ENCODE results near the gene COL13A1. TPM values are rescaled to one million over a fixed set of nuclear protein-coding genes. Genes with fewer than 3 reads are reported as not detected.
A peak's percentile ranks its signal among the peaks of the same experiment; 100 is the strongest.

The COL13A1 gene
- total RNA-seq, 1 donor from 2014 or later = 13.0 TPM

DNA sequence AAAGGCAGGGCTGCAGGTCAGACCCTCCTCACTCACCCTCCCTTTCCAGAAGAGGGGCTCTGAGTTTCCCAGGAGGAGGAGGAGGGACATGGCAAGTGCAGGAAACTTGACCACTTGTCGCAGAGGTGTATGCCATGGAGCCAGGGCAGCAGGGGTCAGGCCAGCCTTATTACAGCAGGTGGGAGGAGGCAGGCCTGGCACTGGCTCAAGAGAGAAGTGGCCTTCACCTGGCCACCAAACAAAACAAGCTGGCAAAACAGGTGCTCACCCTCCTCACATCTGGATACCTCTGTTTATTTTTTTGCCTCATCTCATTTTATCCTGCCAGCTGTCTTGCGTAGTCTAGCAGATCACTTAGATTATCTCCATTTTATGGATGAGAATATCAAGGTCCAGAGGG, 12.5 kb downstream of the COL13A1 start:
- H3K36me3 ChIP-seq (ENCODE audit: control insufficient read depth in 3 of 3, insufficient read depth in 3 of 3, low read length in 3 of 3) = no peaks in the 10 kb centered on the region
- no peak overlapping the region for H3K27ac ChIP-seq (ENCODE audit: low read depth, low read length)
- H3K9me3 ChIP-seq (ENCODE audit: control insufficient read depth in 3 of 3, low read length in 3 of 3) = no peaks in the 10 kb centered on the region
- H3K4me1 ChIP-seq (ENCODE audit: control insufficient read depth in 3 of 3, insufficient read depth in 3 of 3, low read length in 3 of 3) = peaks cover 23 to 35% (median 24%) of the 10 kb centered on the region in 3 donors
- no peak overlapping the region for H3K9ac ChIP-seq (ENCODE audit: low read depth in 1 of 3, low read length in 3 of 3)
- no peaks in the 10 kb centered on the region for H3K27me3 ChIP-seq (ENCODE audit: control insufficient read depth in 3 of 3, insufficient read depth in 3 of 3, low read length in 3 of 3)
- no peak overlapping the region for H3K4me3 ChIP-seq (ENCODE audit: low read length in 3 of 3)

DNA sequence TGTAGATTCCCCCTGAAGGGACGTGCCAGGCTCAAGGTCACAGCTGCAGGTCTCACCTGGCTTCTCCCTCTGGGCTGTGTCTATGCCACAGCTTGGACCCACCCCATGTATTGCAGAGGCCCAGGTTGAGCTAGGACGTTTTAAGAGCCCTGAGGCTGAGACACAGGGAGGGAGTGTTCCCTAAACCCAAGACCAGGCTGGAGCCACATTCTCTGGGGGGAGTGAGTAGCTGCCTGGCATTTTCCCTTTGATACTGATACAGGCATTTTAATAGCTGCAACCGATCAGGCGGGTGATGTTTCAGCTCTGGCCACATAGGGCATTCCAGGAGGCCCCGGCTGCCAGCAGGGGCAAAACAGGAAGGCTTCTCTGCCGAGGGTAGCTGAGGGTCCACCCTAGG, 13.4 kb downstream of the COL13A1 start:
- no peaks in the 10 kb centered on the region for H3K9me3 ChIP-seq (ENCODE audit: control insufficient read depth in 3 of 3, low read length in 3 of 3)
- H3K27ac ChIP-seq (ENCODE audit: low read depth, low read length) = no peak overlapping the region
- H3K9ac ChIP-seq (ENCODE audit: low read depth in 1 of 3, low read length in 3 of 3) = peak overlapping the region in 1 of 3 donors; percentile 40
- no peaks in the 10 kb centered on the region for H3K27me3 ChIP-seq (ENCODE audit: control insufficient read depth in 3 of 3, insufficient read depth in 3 of 3, low read length in 3 of 3)
- no peak overlapping the region for H3K4me3 ChIP-seq (ENCODE audit: low read length in 3 of 3)
- H3K36me3 ChIP-seq (ENCODE audit: control insufficient read depth in 3 of 3, insufficient read depth in 3 of 3, low read length in 3 of 3) = no peaks in the 10 kb centered on the region
- peaks cover 23 to 35% (median 24%) of the 10 kb centered on the region in 3 donors for H3K4me1 ChIP-seq (ENCODE audit: control insufficient read depth in 3 of 3, insufficient read depth in 3 of 3, low read length in 3 of 3)

DNA sequence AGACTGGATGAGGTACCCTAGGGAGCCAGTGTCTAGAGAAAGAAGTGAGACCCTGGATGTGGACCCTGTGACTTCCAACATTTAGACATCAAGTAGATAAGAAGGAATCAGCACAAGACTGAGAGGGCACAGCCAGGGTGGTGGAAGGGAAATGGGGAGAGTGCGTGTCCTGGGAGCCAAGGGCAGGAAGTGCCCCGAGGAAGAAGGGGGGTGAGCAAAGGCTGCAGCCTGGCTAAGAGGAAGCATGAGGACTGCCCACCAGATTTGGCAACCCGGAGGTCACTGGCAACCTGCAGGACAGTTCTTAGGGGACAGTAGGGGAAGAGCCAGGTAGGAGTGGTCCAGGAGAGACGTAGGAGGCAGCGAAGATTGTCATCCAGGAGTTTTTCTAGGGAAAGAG, 14.8 kb downstream of the COL13A1 start:
- no peaks in the 10 kb centered on the region for H3K36me3 ChIP-seq (ENCODE audit: control insufficient read depth in 3 of 3, insufficient read depth in 3 of 3, low read length in 3 of 3)
- no peaks in the 10 kb centered on the region for H3K27me3 ChIP-seq (ENCODE audit: control insufficient read depth in 3 of 3, insufficient read depth in 3 of 3, low read length in 3 of 3)
- H3K27ac ChIP-seq (ENCODE audit: low read depth, low read length) = no peak overlapping the region
- no peak overlapping the region for H3K4me3 ChIP-seq (ENCODE audit: low read length in 3 of 3)
- H3K9ac ChIP-seq (ENCODE audit: low read depth in 1 of 3, low read length in 3 of 3) = no peak overlapping the region
- peaks cover 23 to 31% (median 24%) of the 10 kb centered on the region in 3 donors for H3K4me1 ChIP-seq (ENCODE audit: control insufficient read depth in 3 of 3, insufficient read depth in 3 of 3, low read length in 3 of 3)
- H3K9me3 ChIP-seq (ENCODE audit: control insufficient read depth in 3 of 3, low read length in 3 of 3) = no peaks in the 10 kb centered on the region

DNA sequence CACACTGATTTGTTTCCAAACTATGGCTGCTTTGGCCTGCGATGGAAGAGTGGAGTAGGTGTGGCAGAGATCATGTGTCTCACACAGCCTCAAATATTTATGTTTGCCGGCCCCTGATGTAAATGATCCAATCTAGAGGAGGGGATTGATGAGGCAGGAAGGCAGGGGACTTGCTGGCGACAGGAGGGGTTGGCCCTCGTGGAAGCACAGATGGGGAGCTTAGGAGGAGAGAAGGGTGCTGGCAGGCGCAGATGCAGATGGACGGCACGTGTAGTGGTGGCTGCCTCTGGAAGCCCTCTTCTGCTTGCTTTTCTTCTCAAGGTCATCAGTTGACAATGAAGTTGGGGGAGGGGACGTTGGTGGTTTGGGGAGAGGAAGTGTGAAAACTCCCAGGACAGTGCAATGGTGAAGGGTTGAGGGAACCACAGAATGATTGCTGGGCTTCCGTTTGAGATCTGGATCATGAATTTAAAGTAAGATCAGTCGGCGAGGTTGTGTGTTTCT, 15.4 kb downstream of the COL13A1 start:
- H3K36me3 ChIP-seq (ENCODE audit: control insufficient read depth in 3 of 3, insufficient read depth in 3 of 3, low read length in 3 of 3) = no peaks in the 10 kb centered on the region
- H3K4me1 ChIP-seq (ENCODE audit: control insufficient read depth in 3 of 3, insufficient read depth in 3 of 3, low read length in 3 of 3) = peaks cover 23 to 31% (median 24%) of the 10 kb centered on the region in 3 donors
- no peak overlapping the region for H3K4me3 ChIP-seq (ENCODE audit: low read length in 3 of 3)
- H3K27ac ChIP-seq (ENCODE audit: low read depth, low read length) = no peak overlapping the region
- no peaks in the 10 kb centered on the region for H3K27me3 ChIP-seq (ENCODE audit: control insufficient read depth in 3 of 3, insufficient read depth in 3 of 3, low read length in 3 of 3)
- no peak overlapping the region for H3K9ac ChIP-seq (ENCODE audit: low read depth in 1 of 3, low read length in 3 of 3)
- no peaks in the 10 kb centered on the region for H3K9me3 ChIP-seq (ENCODE audit: control insufficient read depth in 3 of 3, low read length in 3 of 3)

DNA sequence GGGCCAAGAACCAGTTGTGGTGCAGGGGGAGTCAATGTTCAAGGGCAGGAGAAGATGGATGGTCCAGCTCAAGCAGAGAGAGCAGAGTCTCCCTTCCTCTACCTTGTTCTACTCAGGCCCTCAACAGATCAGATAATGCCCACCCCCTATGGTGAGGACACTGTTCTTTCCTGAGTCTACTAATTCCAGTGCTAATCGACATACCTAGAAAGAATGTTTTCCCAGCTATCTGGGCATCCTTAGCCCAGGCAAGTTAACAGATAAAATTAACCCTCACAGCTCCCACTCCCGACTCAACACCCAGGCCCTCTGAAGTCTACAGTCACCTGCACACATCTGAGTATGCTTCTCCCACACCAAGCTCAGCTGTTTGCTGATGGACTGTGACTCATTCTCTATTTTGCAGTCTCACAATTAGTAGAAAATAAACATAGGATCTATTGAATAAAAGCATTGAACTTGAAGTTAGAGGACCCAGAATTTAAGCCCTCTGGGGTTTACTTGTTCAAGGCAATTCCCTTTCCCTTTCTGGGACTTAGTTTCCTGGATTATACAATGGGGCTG, 17.1 kb downstream of the COL13A1 start:
- Histone ChIP-seq H3K9ac (ENCODE audit: low read depth in 1 of 3, low read length in 3 of 3) (no peak overlapping the region), H3K36me3 (ENCODE audit: control insufficient read depth in 3 of 3, insufficient read depth in 3 of 3, low read length in 3 of 3) (peaks cover 0 to 9% (median 3%) of the 10 kb centered on the region in 3 donors), H3K4me3 (ENCODE audit: low read length in 3 of 3) (no peak overlapping the region), H3K4me1 (ENCODE audit: control insufficient read depth in 3 of 3, insufficient read depth in 3 of 3, low read length in 3 of 3) (peaks cover 15 to 17% (median 17%) of the 10 kb centered on the region in 3 donors), H3K27me3 (ENCODE audit: control insufficient read depth in 3 of 3, insufficient read depth in 3 of 3, low read length in 3 of 3) (no peaks in the 10 kb centered on the region), H3K9me3 (ENCODE audit: control insufficient read depth in 3 of 3, low read length in 3 of 3) (no peaks in the 10 kb centered on the region), H3K27ac (ENCODE audit: low read depth, low read length) (no peak overlapping the region)

DNA sequence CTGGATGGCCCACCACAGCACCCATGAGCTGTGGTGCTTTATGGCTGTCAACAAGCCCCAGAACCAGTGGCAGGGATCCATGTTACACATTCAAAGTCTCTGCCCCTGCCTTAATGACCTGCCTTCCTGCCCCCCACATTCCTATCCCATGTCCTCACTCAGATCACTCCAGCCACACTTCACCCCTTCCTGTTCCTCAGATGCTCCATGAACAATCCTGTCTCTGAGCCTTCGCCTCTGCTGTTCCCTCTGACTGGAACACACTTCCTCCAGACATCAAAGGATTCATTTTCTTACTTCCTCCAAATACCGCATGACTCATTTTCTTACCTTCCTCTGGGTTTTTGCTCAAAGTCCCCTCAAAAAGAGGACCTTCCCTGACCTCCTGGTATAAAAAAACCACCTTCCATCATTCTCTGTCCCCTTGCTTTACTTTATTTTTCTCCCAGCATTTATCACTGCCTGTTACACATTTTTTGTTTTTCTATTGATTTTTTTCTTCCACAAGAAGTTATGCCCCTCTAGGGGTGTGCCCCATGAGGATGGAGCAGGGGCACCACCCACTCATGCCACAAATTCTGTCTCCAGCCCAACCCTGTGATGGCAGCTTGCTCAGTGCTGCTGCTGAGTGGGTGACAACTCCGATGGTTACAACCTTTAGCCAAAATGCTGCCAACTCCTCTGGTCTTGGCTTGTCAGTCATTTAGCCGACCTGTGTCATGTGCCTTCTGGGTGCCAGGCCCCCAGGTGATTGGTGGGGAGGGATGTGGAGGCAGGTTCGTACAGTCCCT, 18.2 kb downstream of the COL13A1 start:
- Histone ChIP-seq H3K27me3 (ENCODE audit: control insufficient read depth in 3 of 3, insufficient read depth in 3 of 3, low read length in 3 of 3) (no peaks in the 10 kb centered on the region), H3K9me3 (ENCODE audit: control insufficient read depth in 3 of 3, low read length in 3 of 3) (no peaks in the 10 kb centered on the region), H3K4me3 (ENCODE audit: low read length in 3 of 3) (no peak overlapping the region), H3K27ac (ENCODE audit: low read depth, low read length) (no peak overlapping the region), H3K36me3 (ENCODE audit: control insufficient read depth in 3 of 3, insufficient read depth in 3 of 3, low read length in 3 of 3) (peaks cover 0 to 9% (median 3%) of the 10 kb centered on the region in 3 donors), H3K9ac (ENCODE audit: low read depth in 1 of 3, low read length in 3 of 3) (no peak overlapping the region), H3K4me1 (ENCODE audit: control insufficient read depth in 3 of 3, insufficient read depth in 3 of 3, low read length in 3 of 3) (peaks cover 5 to 7% (median 7%) of the 10 kb centered on the region in 3 donors)

DNA sequence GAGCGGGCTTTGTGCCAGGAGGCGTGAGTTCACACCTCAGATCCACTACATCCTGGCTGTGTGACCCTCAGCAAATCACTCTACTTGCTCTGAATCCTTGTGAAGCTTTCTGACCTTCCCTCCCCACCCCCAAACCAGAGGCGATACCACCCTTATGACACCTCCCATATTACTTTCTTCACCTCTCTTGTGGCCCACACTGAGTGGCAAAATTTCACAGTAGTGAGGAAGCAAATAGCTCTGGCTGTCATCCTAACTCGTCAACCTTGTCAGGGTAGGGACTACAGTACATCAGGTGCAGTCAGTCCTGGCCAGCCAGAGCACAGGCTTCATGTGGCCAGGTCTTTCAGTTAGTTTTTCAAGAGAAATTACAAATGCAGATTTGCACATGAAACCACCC, 19.1 kb downstream of the COL13A1 start:
- H3K9me3 ChIP-seq (ENCODE audit: control insufficient read depth in 3 of 3, low read length in 3 of 3) = no peaks in the 10 kb centered on the region
- H3K27ac ChIP-seq (ENCODE audit: low read depth, low read length) = no peak overlapping the region
- H3K36me3 ChIP-seq (ENCODE audit: control insufficient read depth in 3 of 3, insufficient read depth in 3 of 3, low read length in 3 of 3) = peaks cover 0 to 9% (median 3%) of the 10 kb centered on the region in 3 donors
- peaks cover 0 to 4% (median 0%) of the 10 kb centered on the region in 3 donors for H3K4me1 ChIP-seq (ENCODE audit: control insufficient read depth in 3 of 3, insufficient read depth in 3 of 3, low read length in 3 of 3)
- no peak overlapping the region for H3K4me3 ChIP-seq (ENCODE audit: low read length in 3 of 3)
- H3K27me3 ChIP-seq (ENCODE audit: control insufficient read depth in 3 of 3, insufficient read depth in 3 of 3, low read length in 3 of 3) = no peaks in the 10 kb centered on the region
- no peak overlapping the region for H3K9ac ChIP-seq (ENCODE audit: low read depth in 1 of 3, low read length in 3 of 3)

DNA sequence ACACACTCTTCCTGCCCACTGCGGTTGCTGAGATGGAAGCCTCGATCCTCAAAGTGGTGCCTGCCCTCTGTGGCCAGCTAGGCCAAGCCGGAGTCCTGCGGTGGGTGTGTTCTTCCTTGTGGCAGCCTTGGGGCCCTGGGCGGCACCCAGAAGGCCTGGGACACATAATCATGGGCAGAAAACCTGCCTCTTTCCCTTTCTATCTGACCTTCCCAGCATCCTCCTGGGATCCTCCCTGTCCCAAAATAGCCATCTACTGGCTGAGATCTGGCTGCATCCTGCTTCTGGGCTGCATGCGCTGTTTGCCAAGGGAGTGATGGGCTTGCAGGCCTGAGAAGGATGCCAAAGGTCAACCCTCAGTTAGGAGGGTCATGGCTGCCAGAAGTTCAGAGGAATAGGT, 23.9 kb downstream of the COL13A1 start:
- Histone ChIP-seq H3K9me3 (ENCODE audit: control insufficient read depth in 3 of 3, low read length in 3 of 3) (no peaks in the 10 kb centered on the region), H3K9ac (ENCODE audit: low read depth in 1 of 3, low read length in 3 of 3) (no peak overlapping the region), H3K27ac (ENCODE audit: low read depth, low read length) (no peak overlapping the region), H3K36me3 (ENCODE audit: control insufficient read depth in 3 of 3, insufficient read depth in 3 of 3, low read length in 3 of 3) (peaks cover 0 to 9% (median 3%) of the 10 kb centered on the region in 3 donors), H3K27me3 (ENCODE audit: control insufficient read depth in 3 of 3, insufficient read depth in 3 of 3, low read length in 3 of 3) (peaks cover 0 to 12% (median 0%) of the 10 kb centered on the region in 3 donors), H3K4me3 (ENCODE audit: low read length in 3 of 3) (no peak overlapping the region), H3K4me1 (ENCODE audit: control insufficient read depth in 3 of 3, insufficient read depth in 3 of 3, low read length in 3 of 3) (peaks cover 0 to 4% (median 0%) of the 10 kb centered on the region in 3 donors)

DNA sequence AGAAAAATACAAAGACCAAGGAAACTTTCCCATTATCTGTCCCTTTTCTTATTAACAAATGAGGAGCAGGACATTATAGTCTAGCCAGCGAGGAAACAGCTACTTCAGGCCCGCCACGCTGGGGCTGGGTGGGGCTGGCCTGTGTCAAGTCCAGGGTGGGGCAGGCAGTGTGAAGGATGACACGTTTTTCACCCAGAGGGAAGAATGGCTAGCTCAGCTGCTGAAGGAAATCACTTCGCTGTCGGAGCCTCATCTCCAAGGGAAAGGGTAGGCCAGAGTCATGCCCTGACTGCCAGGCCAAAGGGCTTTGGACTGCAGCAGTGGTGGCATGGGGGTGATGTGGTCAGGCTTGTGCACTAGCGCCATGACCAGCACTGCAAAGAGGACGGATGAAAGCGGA, 24.4 kb downstream of the COL13A1 start:
- no peak overlapping the region for H3K4me3 ChIP-seq (ENCODE audit: low read length in 3 of 3)
- H3K4me1 ChIP-seq (ENCODE audit: control insufficient read depth in 3 of 3, insufficient read depth in 3 of 3, low read length in 3 of 3) = peaks cover 0 to 4% (median 0%) of the 10 kb centered on the region in 3 donors
- no peaks in the 10 kb centered on the region for H3K9me3 ChIP-seq (ENCODE audit: control insufficient read depth in 3 of 3, low read length in 3 of 3)
- H3K36me3 ChIP-seq (ENCODE audit: control insufficient read depth in 3 of 3, insufficient read depth in 3 of 3, low read length in 3 of 3) = peaks cover 0 to 9% (median 3%) of the 10 kb centered on the region in 3 donors
- no peak overlapping the region for H3K9ac ChIP-seq (ENCODE audit: low read depth in 1 of 3, low read length in 3 of 3)
- no peak overlapping the region for H3K27ac ChIP-seq (ENCODE audit: low read depth, low read length)
- peaks cover 0 to 12% (median 0%) of the 10 kb centered on the region in 3 donors for H3K27me3 ChIP-seq (ENCODE audit: control insufficient read depth in 3 of 3, insufficient read depth in 3 of 3, low read length in 3 of 3)
